Activated T-cell treated with anti-CD3 and anti-CD28 coated beads, Interleukin-2, amount 50 U/mL, for 24 hours (primary cell): ENCODE measurements around the gene ENTPD6.
A peak's percentile ranks its signal among the peaks of the same experiment; 100 is the strongest.
"Not testable (repeated sequence)": the region's sequence is repeated elsewhere in the genome, so short reads cannot be mapped to it uniquely, and the experiment has no call there.

Experiments used
- DNase-seq: peaks from one replicate; pipeline ENCODE4 v3.0.0-alpha.2; 2020
- H3K27ac Mint-ChIP-seq: 2 replicates; pipeline ENCODE4 v1.8.0; 2020; ENCODE audit warnings: mild to moderate bottlenecking, mixed read lengths
- H3K27me3 Mint-ChIP-seq: 2 replicates; pipeline ENCODE4 v1.8.0; 2020; ENCODE audit warnings: mixed read lengths
- H3K36me3 Mint-ChIP-seq: 2 replicates; pipeline ENCODE4 v1.8.0; 2020; ENCODE audit warnings: low read depth, mixed read lengths
- H3K4me1 Mint-ChIP-seq: 2 replicates; pipeline ENCODE4 v1.8.0; 2020; ENCODE audit warnings: low read depth, mixed read lengths
- H3K4me3 Mint-ChIP-seq: 2 replicates; pipeline ENCODE4 v1.8.0; 2020; ENCODE audit warnings: mild to moderate bottlenecking, moderate library complexity, mixed read lengths
- H3K9me3 Mint-ChIP-seq: 2 replicates; pipeline ENCODE4 v1.8.0; 2020; ENCODE audit warnings: mixed read lengths

Gene ENTPD6

DNA sequence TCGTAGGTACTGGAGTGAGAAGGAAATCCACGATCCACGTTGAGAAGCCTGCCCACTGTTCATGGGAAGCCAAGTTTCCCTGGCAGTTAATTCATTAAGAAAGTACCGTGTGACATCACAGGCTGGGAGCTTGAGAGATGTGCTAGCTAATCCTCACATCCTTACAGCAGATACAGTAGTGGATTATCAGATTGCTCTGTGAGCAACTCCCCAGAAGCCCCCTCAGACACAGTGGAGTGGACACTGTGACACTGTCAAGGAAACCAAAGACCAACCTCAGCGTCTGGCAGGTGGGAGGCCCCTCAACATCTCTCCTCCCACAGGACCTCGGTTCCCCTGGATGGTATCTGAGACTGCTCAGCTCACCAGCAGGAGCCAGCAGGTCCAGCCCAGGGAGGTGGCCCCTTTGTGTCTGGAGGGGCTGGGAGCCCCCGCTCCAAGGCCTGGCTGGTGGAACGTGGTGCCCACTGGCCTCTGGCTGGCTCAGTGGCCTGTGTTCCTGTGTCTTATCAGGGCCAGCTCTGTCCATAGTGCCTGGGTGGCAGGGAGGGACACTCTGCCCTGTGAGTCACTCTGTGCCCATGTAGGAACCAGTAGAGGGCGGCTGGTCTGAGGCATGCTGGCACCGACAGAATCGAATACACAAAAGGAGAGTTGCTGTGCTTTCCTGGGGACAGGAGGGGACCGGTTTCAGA is 59.6 kb downstream of the ENTPD6 start:
- Mint-ChIP-seq H3K9me3 (no peaks in the 10 kb centered on the region), H3K36me3 (peaks cover 51% of the 10 kb centered on the region), H3K4me1 (peaks cover 79% of the 10 kb centered on the region), H3K27me3 (no peaks in the 10 kb centered on the region), H3K4me3 (no peak overlapping the region), H3K27ac (no peak overlapping the region)
- DNase-seq = no peak

DNA sequence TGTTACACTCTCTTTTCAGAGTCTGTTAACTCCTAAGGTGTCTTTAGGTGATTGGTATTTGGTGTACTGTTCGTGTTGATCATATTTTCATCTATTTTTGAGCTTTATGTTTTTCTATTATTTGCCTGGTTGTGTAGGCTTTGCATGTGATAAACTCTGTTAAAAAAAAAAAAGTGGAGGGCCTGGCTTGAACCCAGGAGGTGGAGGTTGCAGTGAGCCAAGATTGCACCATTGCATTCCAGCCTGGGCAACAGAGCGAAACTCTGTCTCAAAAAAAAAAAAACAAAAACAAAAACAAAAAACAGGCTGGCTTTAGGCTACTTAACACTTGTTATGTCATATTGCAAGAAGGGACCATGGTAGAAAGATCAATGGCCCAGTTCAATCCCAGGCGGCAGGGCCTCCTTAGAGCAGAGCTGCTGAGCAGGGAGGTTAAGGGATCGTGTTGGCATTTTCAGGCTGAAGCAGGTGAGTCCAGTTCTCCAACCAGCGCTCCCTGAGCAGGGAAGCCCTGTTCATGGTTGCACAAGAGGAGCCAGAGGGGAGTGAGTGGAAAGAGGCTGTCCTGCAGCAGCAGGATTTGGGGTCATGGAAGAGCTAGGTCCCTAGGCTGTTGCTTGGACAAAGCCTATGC is 60.8 kb downstream of the ENTPD6 start:
- DNase-seq = no peak
- H3K36me3 Mint-ChIP-seq = peaks cover 58% of the 10 kb centered on the region
- no peak overlapping the region for H3K4me3 Mint-ChIP-seq
- H3K27me3 Mint-ChIP-seq = no peaks in the 10 kb centered on the region
- H3K9me3 Mint-ChIP-seq = no peaks in the 10 kb centered on the region
- H3K27ac Mint-ChIP-seq = no peak overlapping the region
- H3K4me1 Mint-ChIP-seq = peaks cover 79% of the 10 kb centered on the region

DNA sequence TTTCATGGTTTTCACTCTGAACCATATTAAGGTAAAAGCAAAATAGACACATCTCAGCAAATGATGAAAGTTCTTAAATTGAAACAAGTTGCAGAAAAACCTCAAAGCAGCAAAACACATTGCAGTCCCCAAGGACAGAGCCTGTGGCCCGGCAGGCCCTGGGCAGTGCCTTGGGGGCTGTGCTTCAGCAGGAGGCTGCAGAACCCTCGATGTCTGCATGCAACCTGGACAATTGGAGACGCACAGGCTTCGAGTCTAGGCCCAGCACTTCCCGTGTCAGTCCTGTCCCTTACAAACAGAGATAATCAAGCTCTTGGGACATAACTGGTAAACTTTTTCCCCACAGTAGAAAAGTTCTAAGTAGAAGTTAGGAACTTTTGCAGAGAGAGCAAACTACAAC is 61.6 kb downstream of the ENTPD6 start:
- Mint-ChIP-seq H3K4me3 (no peak overlapping the region), H3K36me3 (peaks cover 60% of the 10 kb centered on the region), H3K27ac (peak overlapping the region; percentile 24), H3K4me1 (peaks cover 74% of the 10 kb centered on the region), H3K9me3 (peaks cover 2% of the 10 kb centered on the region), H3K27me3 (no peaks in the 10 kb centered on the region)
- DNase-seq = peak; percentile 23

DNA sequence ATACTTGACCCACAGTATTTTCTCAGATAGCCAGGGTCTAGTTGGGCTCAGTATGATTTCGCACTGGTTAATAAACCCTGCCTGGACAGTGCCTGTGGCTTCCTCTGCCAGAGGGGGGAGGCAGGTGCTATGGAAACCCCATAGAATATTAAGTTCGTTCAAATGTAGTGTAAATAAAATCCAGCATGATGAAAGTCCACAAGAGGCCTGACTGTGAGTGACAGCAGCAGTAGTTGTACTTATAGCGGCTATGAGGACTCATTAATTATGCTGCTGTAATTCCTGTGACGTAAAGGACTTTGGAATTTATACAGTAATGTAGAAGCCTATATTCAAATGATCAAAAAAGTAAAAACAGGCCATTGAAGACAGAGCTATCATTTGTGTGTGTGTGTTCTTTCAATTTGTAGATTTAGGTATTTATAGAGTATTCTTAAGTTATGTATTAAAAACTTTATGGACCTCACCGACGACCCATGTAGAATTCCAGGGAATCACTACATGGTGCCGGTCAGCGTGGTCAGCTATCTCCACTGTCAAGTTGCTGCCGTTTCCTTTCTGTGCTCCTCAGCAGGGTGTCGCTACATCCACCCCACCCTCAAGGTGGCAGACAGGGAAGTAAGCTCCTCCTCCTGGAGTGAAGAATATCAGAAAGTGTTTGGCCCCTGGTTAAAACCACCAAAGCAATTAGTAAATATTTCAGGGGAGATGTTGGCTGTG is 62.4 kb downstream of the ENTPD6 start:
- peaks cover 58% of the 10 kb centered on the region for H3K36me3 Mint-ChIP-seq
- peak; percentile 14 for DNase-seq
- no peaks in the 10 kb centered on the region for H3K27me3 Mint-ChIP-seq
- H3K27ac Mint-ChIP-seq = no peak overlapping the region
- H3K4me1 Mint-ChIP-seq = peaks cover 66% of the 10 kb centered on the region
- H3K9me3 Mint-ChIP-seq = peaks cover 2% of the 10 kb centered on the region
- H3K4me3 Mint-ChIP-seq = no peak overlapping the region

DNA sequence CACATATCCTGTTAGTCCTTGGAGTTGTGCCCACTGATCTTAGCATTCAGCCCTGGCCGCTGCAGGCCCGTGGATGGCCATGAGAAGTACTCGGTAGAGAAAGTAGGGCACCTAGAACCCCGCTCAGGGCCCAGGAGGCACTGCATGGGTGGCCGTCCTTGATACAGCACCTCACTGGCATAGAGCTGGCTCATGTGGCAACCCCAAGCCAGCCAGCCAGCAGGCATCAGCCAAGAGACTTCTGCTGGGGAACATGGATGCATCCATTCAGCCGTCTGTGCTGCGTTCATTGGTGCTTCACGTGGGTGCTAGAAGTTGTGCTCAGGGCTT is 62.9 kb downstream of the ENTPD6 start:
- Mint-ChIP-seq H3K36me3 (peaks cover 56% of the 10 kb centered on the region), H3K9me3 (peaks cover 2% of the 10 kb centered on the region), H3K27ac (peak overlapping the region; percentile 74), H3K4me3 (no peak overlapping the region), H3K27me3 (no peaks in the 10 kb centered on the region), H3K4me1 (peaks cover 62% of the 10 kb centered on the region)
- peak; percentile 29 for DNase-seq

DNA sequence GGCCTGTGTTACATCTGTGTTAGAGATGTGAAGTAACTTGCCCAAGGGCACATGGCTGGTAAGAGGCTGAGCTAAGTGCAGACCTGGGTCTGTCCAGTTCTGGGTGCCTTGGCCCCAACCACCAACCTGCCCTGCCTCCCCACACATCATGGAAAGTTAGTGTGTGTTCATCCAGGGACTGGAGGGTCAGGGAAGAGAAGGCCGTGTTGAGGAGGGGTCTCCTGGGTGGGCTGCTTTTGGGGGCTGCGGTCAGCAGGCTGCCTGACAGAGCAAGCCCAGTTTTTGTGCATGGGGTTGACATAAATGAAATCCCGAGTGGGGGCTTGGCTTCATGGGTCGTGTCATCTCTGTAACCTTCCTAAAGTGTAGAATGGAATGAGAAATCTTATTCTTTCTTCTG is 63.3 kb downstream of the ENTPD6 start:
- H3K4me3 Mint-ChIP-seq = no peak overlapping the region

DNA sequence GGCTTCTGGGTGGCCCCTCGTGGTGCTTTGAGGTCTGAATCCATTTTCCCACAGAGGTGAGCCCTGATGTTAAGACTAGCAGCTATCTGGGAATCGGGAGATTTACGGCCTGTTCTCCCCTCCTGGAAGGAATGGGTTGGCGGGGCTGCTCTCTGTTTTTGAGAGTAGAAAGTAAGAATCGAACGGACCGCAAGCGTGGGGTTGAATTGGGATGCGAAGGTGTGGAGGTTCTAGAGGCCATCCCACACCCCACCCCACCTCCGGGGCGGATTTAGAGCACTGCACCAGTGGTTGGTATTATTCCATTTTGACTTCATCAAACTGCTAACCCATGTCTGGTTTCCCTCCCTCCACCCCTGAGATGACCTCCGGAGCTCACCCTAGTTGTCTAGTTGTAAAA is 63.8 kb downstream of the ENTPD6 start:
- Mint-ChIP-seq H3K36me3 (peaks cover 54% of the 10 kb centered on the region), H3K4me3 (no peak overlapping the region), H3K27ac (peak overlapping the region; percentile 50)

More for the DNA sequence above, 63.3 kb downstream of the ENTPD6 start:
- Mint-ChIP-seq H3K27me3 (no peaks in the 10 kb centered on the region), H3K36me3 (peaks cover 54% of the 10 kb centered on the region), H3K27ac (peak overlapping the region; percentile 74), H3K4me1 (peaks cover 59% of the 10 kb centered on the region), H3K9me3 (peaks cover 2% of the 10 kb centered on the region)
- DNase-seq = no peak

DNA sequence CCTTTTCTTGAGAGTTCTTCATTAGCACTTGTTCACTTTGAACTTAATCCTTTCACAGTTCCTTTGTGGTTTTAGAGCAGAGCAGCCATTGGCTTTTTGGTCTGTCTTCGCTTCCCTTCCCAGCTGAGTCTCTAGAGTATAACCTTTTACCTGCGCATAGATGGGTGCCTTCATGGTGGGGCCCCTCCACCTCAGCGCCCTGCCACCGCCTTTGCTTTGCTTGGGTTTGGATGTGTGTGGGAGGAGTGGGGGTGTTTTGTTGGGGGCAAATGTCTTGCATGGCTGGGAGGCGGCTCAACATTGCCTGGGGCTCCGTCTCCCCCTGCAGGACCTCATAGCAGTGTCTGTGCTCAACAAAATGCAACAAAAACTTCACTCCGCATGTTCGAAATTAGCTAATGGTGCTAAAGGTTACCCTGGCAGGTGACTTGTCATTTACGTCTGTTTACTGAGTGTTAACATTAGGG is 64.3 kb downstream of the ENTPD6 start:
- H3K4me3 Mint-ChIP-seq = no peak overlapping the region
- peaks cover 53% of the 10 kb centered on the region for H3K4me1 Mint-ChIP-seq
- H3K27ac Mint-ChIP-seq = peak overlapping the region; percentile 50
- no peaks in the 10 kb centered on the region for H3K27me3 Mint-ChIP-seq
- peaks cover 55% of the 10 kb centered on the region for H3K36me3 Mint-ChIP-seq
- peaks cover 2% of the 10 kb centered on the region for H3K9me3 Mint-ChIP-seq
- peak; percentile 34 for DNase-seq

More for the DNA sequence above, 63.8 kb downstream of the ENTPD6 start:
- Mint-ChIP-seq H3K27me3 (no peaks in the 10 kb centered on the region), H3K4me1 (peaks cover 58% of the 10 kb centered on the region), H3K9me3 (peaks cover 2% of the 10 kb centered on the region)
- peak; percentile 27 for DNase-seq

DNA sequence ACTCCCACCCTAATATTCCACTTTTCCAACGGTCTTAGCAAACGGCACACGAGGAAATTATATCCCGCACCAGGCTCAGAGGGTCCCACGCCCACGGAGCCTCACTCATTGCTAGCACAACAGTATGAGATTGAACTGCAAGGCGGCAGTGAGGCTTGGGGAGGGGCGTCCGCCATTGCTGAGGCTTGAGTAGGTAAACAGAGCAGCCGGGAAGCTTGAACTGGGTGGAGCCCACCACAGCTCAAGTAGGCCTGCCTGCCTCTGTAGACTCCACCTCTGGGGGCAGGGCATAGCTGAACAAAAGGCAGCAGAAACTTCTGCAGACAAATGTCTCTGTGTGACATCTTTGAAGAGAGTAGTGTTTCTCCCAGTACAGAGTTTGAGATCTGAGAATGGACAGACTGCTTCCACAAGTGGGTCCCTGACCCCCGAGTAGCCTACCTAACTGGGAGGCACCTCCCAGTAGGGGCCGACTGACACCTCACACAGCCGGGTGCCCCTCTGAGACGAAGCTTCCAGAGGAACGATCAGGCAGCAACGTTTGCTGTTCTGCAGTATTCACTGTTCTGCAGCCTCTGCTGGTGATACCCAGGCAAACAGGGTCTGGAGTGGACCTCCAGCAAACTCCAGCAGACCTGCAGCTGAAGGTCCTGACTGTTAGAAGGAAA is 65.4 kb downstream of the ENTPD6 start:
- H3K36me3 Mint-ChIP-seq = peaks cover 53% of the 10 kb centered on the region
- not testable (repeated sequence) for H3K27me3 Mint-ChIP-seq, H3K9me3 Mint-ChIP-seq, H3K4me3 Mint-ChIP-seq
- DNase-seq = peak; percentile 33
- peaks cover 51% of the 10 kb centered on the region for H3K4me1 Mint-ChIP-seq
- H3K27ac Mint-ChIP-seq = peak overlapping the region; percentile 40

DNA sequence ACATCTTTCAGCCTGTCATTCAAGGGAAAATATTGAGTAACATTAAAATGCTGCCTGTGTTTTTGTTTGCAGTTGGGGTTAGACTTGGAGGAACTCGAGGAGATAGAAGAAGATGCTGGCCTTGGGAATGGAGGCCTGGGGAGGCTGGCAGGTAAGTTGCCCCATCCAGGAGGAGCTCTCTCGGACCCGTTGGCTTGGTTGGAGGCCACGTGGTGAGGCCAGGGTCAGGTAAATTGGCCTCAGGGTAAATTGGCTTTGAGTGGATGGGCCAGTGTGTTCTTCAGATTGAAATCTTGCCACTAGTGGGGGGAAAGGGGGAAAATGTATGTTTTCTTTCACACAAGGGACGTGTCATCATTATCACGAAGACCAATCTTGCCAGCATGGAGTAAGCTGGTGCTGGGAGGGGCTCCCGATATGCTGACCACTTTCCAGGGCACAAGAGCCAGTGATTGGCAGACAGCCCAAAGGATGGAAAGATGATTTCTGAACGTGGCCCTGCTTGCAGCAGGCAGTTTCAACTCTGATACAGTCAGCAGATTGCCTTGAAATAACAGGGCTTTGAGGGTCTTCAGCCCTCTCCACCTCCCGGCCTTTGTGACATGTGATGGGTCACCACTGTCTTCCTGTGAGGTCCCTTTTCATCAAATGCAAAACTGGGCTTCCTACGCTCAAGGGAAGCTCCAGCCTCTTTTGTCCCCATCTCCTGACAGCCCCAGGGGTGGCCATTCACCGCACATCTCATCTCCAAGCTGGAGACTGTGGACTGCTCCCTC is 73.7 kb downstream of the ENTPD6 start:
- H3K4me3 Mint-ChIP-seq = no peak overlapping the region
- H3K27me3 Mint-ChIP-seq = no peaks in the 10 kb centered on the region
- peaks cover 7% of the 10 kb centered on the region for H3K4me1 Mint-ChIP-seq
- peaks cover 73% of the 10 kb centered on the region for H3K36me3 Mint-ChIP-seq
- no peak for DNase-seq
- no peaks in the 10 kb centered on the region for H3K9me3 Mint-ChIP-seq
- peak overlapping the region; percentile 53 for H3K27ac Mint-ChIP-seq

DNA sequence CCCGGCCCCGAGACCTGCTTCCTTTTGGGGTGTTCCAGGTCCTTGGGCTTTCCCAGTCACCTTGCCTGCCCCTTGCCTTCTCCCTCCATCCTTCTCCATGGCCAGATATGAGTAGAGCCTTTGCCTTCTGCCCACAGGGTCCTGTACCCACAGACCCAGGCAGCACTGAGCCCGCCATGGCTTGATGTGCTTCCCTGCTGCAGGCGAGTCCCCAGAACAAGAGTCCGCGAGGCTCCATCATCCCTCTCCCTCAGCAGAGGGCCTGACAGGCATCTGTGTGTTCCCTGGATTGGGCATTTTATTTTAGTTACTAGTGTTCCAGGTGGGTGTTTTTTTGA is 74.3 kb downstream of the ENTPD6 start:
- Mint-ChIP-seq H3K27ac (peak overlapping the region; percentile 53), H3K36me3 (peaks cover 74% of the 10 kb centered on the region)

DNA sequence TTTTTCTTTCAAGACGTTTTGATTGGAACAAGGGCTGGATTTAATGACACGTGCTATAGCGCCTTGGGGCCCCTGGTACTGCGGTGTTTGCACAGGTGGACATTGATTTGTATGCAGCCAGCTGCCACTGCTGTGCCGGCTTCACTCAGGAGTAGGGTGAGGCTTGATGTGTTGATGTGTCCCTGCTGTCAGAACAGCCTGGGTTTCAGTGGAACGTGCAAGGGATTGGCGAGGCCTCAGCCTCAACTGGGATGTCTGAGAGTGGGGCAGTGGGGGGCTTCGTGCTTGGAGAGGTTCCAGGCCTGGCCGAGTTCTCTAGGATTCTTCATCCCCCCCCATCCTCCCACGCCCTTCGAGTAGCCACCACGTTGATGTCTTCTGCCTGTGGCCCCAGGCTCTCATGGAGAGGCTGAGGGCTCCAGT is 75.3 kb downstream of the ENTPD6 start:
- Mint-ChIP-seq H3K9me3 (no peaks in the 10 kb centered on the region), H3K36me3 (peaks cover 81% of the 10 kb centered on the region), H3K27me3 (no peaks in the 10 kb centered on the region), H3K4me3 (no peak overlapping the region), H3K4me1 (peaks cover 7% of the 10 kb centered on the region), H3K27ac (no peak overlapping the region)
- no peak for DNase-seq

More for the DNA sequence above, 74.3 kb downstream of the ENTPD6 start:
- no peak overlapping the region for H3K4me3 Mint-ChIP-seq
- H3K9me3 Mint-ChIP-seq = no peaks in the 10 kb centered on the region
- no peaks in the 10 kb centered on the region for H3K27me3 Mint-ChIP-seq
- DNase-seq = no peak
- peaks cover 7% of the 10 kb centered on the region for H3K4me1 Mint-ChIP-seq

DNA sequence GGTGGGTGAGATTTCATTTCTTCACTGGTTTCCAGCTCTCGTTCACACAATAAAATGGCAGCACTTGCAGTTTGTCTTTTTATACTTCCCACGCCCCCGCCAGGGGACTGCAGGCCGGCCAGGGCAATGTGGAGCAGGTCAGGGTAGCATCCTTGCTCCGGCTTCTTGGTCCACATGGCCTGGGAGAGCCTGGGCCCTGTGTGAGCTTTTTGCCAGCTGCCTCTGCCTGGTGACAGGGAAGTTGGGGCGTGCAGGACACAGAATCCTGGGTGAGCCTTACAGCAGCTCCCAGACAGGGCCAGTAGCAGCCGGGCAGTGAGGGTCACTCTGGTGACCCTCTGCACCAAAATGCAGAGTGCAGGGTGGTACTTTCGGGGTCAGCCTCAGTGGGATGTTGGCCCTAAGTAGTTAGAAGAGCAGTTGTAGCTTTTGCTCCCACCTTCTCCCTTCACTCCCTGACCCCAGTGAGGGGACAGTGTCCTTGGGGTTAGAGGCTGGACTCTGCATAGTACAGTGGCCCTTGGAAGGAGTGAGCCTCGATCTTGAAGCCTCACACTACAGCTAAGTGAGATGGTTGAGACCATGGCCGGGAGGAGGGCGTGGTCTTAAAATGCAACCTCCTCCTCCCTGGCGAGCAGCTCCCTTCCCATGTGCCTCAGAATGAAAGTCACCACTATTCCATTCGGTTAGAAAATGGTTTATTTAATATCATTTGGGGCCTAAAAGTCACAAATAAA is 76.1 kb downstream of the ENTPD6 start:
- no peak for DNase-seq
- peaks cover 83% of the 10 kb centered on the region for H3K36me3 Mint-ChIP-seq
- H3K4me1 Mint-ChIP-seq = peaks cover 6% of the 10 kb centered on the region
- no peaks in the 10 kb centered on the region for H3K9me3 Mint-ChIP-seq
- H3K27me3 Mint-ChIP-seq = no peaks in the 10 kb centered on the region
- no peak overlapping the region for H3K27ac Mint-ChIP-seq
- H3K4me3 Mint-ChIP-seq = no peak overlapping the region
